NCI-H2196 treated with DMSO at 0.1 percent for 48 hours (cell line): Measurements from ENCODE around the gene FXYD2.

ENCODE experiments used
- DNase-seq: peaks from one replicate; lab custom pipeline; 2025; ENCODE audit not compliant: unreplicated experiment; lab: John Stamatoyannopoulos, UW

Gene FXYD2

DNA sequence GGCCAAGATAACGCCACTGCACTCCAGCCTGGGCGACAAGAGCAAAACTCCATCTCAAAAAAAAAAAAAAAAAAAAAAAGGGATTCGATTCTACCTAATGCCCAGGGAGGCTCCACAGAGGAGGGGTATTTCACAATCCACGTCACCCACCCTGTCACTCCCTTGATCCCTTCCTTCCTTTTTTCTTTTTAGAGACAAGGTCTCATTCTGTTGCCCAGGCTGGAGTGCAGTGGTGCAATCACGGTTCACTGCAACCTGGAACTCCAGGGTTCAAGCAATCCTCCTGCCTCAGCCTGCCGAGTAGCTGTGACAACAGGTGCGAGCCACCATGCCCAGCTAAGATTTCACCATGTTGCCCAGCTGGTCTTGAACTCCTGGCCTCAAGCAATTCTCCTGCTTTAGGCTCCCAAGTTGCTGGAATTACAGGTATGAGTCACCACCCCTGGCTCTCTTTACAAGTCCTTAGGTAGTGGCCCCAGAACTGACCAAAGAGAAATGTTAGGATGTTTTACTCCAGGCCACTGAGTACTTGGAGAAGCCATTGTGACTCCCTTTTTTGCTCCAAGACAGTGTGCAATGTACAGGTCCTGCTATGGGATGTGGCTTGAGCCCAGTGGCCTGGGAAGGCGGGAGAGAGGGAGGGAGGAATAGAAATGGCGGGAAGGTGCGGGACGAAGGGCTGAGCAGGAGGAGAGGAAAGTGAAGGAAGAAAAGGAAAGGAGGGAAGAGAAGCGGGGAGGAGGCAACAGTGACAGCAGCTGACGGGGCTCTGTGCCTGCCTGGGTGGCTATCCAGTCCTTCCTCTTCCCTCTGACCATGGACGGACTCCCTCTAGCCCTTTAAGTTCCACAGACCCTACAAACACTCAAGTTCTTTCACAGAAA is 11.8 kb upstream of the FXYD2 start:
- DNase-seq = no peak

DNA sequence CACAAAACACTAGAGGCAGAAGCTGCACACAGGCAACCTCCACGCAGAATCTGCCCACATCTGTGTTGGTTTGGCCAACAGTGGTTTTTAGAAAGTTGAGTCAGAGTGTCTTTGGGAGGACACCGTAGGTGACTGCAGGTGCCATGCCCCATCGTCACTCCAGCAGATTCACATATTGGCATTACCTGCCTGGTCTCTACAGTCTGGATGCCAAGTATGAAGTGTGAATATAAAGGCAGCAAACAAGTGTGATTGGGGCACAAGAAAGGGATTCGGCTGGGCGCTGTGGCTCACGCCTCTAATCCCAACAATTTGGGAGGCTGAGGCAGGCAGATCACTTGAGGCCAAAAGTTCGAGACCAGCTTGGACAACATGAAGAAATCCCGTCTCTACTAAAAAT is 11.0 kb upstream of the FXYD2 start:
- no peak for DNase-seq

DNA sequence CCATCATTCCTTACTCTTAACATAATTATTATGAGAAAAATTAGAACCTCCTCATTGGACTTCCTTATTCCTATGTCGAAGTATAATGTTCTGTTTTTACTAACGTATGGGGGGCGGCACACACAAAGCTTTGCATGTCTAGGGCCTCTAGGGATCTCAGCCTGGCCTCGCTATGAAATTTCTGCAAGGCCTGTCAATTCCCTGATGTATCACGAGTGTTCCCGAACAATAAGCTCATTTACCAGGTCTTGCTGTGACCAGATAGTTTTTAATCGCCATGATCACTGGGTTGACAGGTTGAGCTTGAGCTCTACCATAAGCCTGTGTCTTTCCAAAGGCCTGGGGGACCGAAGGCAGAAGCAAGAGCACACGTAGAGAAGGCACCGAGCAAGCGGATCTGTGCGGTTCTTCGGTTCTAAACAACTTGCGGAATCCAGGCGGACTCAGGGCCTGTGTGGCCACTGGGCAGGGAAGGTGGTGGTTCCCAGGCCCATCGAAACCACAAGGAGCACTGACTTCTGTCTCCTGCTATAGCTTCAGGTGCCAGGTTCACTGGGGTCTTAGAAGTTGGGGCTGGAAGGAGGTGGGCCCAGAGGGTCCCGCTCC is 10.4 kb upstream of the FXYD2 start:
- DNase-seq = no peak

DNA sequence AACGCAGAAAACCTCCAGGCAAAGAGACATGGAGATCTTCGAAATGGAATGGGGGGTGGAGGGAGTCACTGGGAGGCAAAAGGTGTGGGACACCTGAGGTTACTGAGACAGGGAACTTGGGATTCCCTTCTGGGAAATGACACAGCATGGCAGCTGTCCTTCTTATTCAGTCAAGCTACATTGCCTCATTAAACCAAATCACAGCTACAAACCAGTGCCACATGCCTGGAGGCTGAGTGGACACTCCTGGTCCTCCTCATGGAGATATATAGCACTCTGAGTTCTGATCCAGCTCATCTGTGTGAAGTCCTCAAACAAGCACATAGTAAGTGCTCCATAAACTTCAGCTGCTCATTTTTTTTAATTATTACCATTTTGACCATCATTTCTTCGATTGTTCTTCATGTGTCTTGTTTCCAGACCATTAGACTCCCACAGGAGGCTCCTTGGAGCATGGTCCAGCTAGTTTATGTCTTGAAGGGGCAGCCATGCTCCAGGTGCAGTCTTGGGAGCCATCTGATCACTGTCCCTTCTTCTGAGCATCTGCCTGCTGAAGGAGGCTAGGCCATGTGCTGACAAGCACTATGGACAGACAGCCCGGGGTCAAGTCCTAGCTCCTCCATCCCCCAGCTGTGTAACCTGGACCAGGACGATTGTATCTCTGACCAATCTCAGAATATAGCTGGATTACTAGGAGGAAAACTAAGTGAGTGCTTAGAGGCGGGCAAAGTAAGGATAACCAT is 9.7 kb upstream of the FXYD2 start:
- no peak for DNase-seq

DNA sequence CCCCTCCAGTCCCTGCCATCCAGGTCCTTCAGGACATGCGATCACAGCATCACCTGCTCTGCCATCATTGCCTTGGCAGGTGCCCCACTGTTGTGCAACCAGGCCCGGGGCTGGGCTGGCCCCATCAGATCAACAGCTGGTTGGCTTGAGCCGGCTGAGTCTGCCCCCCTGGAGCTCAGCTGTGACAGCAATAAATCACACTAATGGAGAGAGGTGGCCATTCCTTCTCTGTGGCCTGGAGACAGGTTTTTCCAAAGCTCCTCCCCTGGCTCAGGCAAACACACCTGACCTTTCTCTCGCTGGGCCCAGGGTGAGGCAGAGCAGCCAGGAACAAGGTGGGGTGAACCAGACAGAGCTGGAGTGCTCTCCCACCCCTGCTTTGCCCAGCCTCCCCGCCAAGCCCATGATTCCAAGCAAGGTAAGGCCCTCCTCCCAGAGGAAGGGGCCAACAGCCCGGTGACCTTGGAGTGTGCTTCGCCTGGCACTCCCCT is 8.9 kb upstream of the FXYD2 start:
- DNase-seq = peak; percentile 93

DNA sequence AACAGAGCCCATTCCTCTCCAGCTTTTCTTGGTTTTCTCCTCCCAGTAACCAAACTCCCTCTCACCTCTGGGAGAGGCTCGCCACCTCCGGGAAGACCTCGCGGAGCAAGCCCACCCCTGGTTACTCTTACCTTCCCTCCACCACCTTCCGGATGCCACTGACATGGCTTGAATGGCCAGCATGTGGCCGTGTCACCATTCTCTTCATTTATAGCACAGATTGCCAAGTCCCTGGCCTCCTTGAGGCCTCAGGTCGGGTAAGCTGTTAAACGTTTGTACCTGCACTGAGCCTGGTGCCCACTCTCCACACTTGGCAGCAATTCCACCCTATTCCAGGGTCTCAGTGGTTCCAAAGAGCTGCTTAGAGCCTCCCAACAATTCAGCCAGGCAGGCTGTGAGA is 8.0 kb upstream of the FXYD2 start:
- no peak for DNase-seq

DNA sequence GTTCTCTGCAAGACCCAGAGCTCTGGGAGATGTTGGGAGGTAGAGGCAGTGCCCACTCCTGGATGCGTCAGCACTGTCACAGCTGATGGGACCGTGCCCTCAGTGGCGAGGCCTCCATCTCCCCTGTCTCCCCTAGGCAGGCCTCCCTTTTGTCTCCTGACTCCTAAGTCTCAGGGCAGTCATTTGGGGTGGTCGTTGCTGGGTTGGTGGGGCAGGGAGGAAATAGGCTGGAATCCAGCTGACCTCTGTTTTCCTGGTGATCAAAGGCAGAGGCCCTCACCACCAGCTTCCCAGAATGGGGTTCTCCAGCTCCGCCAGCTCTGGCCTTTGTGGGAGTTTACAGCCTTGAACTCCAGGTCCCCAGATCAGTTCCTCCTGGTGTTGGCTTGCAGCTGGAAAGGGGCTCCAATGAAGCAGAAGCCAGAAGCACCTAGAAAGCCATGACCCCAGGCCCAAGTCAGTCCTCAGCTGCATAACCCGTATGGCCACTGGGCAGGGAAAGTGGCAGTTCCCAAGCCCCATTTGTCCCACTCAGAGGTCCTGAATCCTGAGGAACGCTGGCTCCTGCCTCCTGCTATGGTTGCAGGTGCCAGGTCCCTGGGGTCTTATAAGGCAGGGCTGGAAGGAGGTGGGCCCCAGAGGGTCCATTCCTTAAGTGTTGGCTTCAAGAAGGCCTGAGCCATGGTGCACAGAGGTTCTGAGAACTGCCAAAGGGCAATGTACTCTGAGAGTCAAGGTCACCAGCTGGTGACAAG is 7.3 kb upstream of the FXYD2 start:
- DNase-seq = no peak

DNA sequence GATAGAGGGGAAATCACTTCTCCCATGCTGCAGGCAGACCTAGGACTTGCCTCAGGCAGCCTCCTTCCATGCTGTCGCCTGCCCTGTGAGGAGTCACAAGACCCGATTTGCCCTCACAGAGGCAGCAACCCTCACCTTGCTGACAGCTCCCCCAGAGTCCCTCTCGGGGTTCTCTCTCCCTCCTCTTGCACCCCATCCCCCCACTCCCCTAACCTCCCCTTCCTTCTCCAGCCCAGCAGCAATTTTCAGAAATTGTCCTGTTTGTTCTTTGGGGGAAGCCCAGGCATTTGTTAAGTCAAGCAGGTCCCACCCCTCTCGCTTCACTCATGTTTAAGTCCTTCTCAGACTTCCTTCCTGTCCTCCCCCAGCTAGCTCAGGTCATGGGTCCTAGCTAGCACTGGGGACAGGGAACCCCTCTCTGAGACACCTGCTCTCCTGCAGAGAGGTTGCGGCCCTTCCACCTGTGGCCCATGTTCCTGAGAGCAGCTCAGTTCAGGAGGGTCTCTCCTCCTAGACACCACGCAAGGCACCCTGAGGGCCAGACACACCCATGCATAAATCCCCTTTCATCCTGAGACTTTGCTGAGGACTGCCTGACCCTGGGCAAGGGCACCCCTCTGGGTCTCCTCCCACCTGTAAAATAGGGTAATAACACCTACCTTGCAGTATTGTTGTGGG is 6.3 kb upstream of the FXYD2 start:
- no peak for DNase-seq

DNA sequence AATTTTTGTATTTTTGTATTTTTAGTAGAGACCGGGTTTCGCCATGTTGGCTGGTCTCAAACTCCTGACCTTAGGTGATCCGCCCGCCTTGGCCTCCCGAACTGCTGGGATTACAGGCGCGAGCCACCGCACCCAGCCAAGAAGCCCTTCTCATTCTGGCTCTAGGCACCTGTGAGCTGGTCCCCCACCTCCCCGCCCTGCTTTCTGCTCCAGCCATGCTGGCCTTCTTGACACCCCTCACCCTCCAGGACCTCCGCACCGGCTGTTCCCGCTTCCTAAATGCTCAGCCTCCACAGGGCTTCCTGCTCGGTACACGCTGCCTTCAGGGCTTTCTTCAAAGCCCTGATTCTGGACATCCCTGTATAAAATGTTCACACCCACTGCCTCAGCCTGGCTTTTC is 5.5 kb upstream of the FXYD2 start:
- no peak for DNase-seq

DNA sequence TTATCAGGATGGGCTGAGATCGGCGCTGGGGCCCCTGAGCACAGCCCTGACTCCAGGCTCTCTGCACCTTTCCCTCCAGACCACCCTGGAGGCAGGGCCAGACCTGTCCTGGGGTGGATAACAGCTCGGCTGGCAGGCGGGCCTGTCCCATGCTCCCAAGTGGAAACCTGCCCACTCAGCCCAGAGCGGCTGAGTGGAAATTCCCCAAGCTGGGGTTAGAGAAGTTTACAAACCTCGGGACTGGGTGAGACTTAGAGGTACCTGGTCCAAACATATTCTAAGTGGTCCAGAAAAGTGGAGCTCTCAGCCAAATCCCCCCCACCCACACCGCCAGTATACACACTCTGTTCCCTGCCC is 4.8 kb upstream of the FXYD2 start:
- DNase-seq = no peak

DNA sequence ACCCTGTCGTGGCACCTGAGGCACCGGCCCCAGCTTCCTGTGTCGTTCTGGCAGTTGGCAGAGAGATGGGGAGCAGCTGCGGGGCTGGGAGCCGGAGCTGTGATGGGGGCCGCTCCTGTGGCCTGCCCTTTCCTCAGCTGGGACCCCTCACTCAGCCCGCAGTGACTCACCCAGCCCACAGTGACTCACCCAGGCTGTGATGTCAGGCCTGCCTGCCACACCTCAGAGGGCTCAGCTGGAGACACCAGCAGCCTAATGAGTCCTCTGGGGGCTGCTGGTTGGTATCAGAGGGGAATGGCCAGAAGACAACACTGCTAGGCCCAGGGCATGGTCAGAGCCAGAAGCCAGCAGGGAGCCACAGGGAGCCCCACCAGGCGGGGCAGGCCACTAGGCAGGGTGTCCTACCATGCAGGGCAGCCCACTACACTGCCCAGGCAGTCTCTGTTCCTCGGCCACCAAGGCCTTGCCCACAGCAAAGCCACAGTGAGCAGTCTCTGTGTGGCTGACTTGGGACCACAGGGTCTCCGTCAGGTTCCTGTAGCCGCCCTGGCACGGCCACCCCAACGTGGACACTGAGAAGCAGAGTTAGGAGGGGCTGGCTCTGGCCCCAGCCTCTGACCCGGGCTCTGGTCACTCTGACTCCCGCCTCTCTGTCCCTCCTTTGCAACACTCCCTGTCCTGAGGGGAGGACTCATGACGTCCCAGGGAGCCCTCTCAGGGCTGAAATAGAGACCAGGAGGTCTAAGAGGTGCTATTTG is 4.2 kb upstream of the FXYD2 start:
- DNase-seq = no peak

DNA sequence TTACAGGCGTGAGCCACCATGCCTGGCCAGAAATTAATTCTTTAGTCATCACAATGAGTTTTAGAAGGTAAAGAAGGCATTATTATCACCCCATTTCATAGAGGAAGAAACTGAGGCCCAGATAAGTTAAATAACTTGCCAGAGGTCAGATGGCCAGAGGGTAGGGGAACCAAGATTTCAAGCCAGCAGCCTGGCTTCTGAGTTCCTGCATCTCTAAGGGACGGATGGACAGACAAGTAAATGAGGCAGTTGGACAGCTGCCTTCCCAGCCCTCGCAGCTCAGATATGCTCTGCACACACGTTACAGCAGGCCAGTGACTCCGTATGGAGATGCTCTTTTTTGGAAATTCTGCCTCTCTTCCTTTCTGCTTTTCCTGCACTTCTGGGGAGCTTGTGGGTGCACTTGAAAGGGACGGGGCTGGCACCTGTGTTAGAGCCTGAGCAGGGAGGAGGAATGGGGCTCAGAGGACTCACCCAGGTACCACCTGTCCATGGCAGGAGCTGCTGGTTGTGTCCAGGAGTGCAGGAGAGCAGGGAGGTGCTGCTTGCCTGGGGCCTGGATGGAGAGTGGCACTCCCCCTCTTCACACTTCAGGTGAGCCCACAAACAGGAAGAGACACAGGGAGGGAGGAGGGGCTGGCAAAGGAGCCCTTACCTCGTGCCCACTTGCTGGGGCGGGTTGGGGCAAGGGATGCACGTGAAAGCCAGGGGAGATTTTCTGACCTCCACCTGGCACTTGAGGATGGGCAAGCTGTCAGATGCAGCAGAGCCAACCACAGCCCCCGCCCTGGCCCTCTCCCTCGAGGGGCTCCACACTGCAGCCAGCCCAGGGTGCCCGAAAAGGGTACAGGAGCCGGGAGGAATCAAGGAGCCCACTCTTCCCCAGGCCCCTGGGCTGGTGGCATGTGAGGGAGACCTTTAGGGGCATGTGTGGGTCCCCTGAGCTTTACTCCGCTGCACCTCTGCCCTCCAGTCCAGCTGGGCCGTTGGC is 3.3 kb upstream of the FXYD2 start:
- DNase-seq = no peak

DNA sequence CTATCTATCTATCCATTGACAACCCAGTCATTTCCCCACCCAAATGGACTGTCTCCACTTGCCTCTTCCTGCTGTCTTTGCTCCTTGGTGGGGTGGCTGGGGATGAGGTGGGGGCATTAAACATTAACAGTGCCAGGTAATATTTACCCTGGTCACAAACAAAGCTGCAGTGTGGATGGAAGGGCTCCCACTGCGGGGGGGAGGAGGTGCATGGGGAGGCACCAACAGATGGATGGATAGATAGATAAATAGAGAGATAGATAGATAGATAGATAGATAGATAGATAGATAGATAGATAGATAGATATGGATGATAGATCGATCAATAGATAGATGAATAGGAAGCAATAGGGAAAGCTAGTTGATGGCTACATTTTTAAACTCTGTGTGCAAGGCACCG is 2.3 kb upstream of the FXYD2 start:
- DNase-seq = no peak

DNA sequence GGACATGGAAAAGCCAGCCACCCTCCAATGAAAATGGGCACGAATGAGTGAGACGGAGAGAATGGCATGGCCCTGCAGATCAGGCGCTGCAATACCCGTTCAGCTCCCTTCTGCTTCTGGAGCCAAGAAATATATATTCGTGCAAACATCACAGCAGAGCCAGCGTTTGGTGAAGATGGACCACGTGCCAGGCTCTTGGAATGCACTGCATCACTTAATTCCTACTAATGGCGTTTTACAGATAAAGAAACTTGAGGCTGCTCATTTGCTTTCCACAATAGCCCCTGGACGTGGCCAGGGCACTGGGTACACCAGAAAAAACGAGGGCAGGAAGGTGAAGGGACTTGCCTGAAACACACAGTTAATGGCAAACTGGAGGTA is 1.6 kb upstream of the FXYD2 start:
- no peak for DNase-seq

DNA sequence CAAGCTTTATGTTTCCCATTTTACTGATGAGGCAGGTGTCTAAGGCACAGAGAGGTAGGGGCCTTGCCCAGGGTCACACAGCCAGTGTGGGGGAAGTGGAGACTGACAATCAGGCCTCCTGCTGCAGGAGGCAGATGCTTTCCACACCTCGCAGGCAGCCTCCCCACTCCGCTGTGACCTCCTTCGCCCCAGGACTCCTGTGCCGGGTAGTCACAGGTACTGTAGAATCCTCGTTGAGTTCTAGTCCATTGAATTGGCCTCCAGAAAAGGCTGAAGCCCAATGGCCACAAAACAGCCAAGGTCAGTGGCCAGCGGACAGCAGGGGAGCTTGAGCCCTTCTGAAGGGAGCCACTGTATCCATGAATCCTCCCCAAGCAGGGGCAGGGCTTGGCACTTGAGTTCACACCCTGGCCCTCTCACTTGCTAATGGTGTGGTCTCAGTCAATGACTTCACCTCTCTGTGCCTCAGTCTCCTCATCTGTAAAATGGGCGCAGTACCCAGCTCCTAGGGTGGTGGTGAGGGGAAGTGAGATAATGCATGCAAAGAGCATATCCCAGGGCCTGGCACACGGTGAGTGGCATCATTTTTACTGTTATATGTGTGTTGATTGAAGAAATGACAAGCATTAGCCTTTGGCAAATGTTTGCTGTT is 1.1 kb upstream of the FXYD2 start:
- DNase-seq = no peak

DNA sequence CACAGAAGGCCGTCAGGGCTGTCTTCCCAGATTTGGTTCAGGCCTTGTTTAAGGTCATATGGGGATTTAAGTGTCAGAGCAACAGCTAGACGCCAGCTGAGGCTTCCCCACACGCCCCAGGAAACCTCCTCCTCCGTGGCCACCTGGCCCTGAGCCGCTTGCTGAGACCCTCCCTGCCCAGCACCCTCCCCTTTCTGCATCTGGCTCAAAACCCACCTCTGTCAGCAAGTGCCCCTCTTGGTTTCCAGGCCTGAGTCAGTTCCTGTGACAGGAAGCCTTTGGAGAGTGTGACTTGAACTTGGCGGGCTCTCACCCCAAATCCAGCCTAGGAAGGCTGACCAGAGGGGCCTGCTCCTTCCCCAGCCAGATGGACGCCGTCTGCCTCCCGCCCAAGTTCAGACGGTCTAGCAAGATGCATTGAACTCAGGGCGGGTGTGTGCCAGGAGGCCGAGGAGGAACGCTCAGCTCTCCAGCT is 561 bp downstream of the FXYD2 start:
- DNase-seq = no peak

DNA sequence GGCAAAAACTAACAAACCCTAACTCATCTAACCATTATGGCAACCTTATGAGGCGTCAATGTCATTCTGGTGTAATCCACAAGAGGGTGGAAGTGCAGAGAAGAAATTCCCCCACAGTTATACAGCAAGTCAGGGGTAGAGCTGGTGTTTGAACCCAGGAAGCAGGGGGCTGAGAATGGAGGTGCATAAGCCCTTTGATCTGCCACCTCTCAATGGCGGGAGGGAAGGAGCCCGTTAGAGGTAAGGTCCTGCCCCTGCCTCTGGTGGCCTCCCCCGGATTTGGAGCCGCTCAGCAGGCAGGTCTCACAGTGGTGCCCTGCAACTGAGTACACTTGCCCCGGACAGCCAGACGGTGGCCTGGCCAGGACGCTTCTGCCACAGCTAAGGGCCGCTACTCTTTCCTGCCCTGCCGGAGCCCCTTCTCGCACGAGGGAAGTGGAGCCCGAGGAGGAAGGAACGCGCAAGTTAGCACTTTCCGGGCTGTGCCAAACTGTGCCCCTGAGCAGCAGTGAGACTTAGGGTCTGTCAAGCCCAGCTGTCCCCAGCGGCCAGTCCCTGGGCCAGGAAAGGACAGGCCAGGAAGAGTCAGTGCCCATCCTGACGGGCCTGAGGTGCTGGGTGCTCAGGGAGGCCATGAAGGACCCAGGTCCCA is 1.1 kb downstream of the FXYD2 start:
- no peak for DNase-seq
